ENCODE data around the gene XPNPEP2. TPM values are rescaled to one million over a fixed set of nuclear protein-coding genes. Genes with fewer than 3 reads are reported as not detected.
A peak's percentile ranks its signal among the peaks of the same experiment; 100 is the strongest.

Gene XPNPEP2
- polyA plus RNA-seq, 4 donors = 45.1 to 107 (median 56.7) TPM

- no peak for DNase-seq (ENCODE audit: low read depth in 4 of 4, low spot score in 3 of 4)
Observed at GRCh38 chrX:129791961-129792570, 53.3 kb downstream of the XPNPEP2 start.

GRCh38 chrX:129792586-129793291 is 54.0 kb downstream of the XPNPEP2 start:
- no peak for DNase-seq (ENCODE audit: low read depth in 4 of 4, low spot score in 3 of 4)

DNA sequence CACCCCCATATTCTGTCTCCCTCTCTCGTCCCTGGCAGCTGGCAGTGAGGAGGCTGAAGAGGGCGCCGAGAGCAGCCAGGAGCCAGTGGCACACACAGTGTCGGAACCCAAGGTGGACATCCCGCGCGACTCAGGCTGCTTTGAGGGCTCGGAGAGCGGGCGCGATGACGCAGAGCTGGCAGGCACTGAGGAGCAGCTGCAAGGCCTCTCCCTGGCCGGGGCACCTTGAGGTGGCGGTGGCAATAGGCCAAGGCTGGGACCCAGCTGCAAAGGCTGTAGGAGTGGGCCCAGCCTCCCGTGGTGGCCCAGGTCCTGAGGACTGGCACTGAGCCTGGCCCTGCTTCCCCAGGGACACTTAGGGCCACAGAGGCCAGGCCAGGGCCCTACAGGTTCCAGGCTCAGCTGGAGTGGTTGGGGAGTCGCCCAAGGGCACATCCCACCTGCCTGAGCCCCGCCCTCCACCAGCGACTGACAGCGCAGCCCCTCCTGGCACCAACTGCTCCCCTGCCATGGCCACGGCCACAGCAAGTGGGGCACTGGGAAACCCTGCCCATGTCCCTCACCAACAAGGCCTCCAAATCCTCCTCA is 54.9 kb downstream of the XPNPEP2 start:
- no peak for DNase-seq (ENCODE audit: low read depth in 4 of 4, low spot score in 3 of 4)

DNA sequence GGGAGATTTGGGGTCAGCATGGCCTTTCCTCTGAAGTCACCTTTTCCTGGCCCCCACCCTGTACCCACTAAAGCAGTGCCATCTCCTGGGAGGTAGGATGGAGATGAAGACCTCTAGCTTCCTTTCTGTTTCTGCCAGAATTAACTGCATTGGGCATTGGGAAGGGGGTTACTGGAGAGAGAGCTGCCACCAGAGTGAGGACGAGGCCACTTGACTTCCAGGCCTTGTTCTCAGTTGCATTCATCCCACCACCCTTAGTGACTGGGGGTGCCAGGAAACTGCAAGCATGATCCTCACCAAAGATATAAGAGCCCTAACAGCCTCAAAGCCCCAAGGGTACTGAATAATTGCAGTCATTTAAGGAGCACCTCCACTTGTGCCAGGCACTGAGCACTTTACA is 56.8 kb downstream of the XPNPEP2 start:
- DNase-seq (ENCODE audit: low read depth in 4 of 4, low spot score in 3 of 4) = no peak

DNA sequence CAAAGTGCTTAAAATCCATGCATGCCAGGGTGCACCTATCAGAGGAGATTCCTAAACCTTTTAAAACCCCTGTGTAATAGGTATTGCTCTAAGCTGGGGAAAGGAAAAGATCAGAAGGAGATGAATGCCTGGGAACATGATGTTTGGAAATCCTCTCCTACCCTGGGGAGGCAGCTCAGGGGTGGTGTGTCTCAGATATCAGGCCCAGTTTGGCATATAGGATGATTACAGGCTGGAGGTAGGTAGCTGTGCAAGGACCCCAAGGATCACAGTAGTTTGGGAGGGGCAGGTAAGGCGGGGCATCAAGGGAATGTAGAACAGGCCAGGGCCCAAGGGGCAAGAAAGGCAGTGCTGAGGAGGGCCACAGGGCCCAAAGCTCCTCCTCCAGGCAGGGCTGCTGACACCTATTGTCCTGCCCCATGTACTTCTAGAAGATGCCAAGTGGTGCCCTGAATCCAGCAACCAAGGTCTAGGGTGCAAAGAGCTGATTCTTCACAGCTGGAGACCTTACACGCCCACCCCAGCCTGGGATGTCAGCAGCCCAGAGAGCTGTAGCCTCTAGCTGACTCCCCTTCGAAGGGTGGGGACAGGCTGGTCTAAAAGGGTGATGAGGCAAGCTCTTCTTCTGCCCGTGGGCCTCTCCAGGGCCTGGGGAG is 58.6 kb downstream of the XPNPEP2 start:
- no peak for DNase-seq (ENCODE audit: low read depth in 4 of 4, low spot score in 3 of 4)

DNA sequence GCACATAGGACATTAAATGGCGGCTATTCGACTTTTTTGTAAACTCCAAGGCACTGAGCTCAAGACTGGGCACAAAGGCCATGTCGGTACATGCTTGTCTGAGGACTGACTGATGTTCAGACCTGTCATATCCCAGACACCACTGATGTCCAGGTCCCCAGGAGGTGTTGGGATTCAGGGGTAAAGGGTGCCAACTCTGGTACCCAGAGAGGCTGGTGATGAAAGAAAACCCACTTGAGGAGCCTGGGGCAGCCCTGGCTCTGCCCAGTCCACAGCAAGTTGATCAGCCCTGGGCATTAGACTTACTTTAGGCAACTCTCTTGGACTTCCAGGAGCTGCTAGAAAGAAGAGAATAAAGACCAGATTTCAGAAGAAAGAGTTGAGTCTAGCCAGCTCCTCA is 59.7 kb downstream of the XPNPEP2 start:
- no peak for DNase-seq (ENCODE audit: low read depth in 4 of 4, low spot score in 3 of 4)

DNA sequence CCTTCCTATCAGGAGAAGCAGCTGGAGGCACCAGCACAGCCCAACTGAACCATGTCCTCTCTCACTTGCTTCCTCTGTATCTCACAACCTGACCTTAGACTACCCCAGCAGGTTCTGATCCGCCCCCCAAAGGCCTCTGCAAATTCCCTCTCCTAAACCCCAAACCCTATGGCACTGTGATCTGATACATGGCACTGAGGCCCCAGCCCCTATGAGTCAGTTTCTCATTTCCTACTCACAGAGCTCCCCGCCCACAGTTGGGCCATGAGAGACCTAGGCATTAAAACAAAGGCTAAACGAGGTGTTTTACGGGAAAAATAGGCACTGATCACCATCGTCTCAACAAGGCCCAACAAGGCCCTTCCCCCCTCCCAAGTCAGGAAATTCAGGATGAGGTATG is 60.1 kb downstream of the XPNPEP2 start:
- DNase-seq (ENCODE audit: low read depth in 4 of 4, low spot score in 3 of 4) = no peak

- no peak for DNase-seq (ENCODE audit: low read depth in 4 of 4, low spot score in 3 of 4)
Observed at GRCh38 chrX:129800186-129800585, 61.4 kb downstream of the XPNPEP2 start.

GRCh38 chrX:129802863-129803262 is 64.1 kb downstream of the XPNPEP2 start:
- no peak for DNase-seq (ENCODE audit: low read depth in 4 of 4, low spot score in 3 of 4)

DNA sequence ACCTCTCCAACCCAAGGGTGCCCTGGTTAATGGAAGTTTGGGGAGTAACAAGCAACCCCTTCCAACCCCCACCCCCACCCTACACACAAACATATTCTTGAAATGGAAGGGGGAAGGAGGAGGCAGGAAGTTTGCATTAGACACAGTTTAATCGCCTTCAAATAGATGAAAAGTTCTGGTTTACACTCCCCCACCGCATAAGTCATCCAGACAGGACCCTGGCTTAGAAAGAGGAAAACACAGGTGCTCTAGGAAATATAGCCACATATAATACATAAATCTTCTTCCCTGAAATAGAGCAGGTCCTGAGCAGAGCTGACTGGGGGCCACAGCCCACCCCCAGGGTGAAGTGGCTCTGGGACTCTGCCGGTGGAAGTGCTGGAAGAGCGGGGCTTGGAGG is 66.0 kb downstream of the XPNPEP2 start:
- DNase-seq (ENCODE audit: low read depth in 4 of 4, low spot score in 3 of 4) = peak in 1 of 4 donors; percentile 18

DNA sequence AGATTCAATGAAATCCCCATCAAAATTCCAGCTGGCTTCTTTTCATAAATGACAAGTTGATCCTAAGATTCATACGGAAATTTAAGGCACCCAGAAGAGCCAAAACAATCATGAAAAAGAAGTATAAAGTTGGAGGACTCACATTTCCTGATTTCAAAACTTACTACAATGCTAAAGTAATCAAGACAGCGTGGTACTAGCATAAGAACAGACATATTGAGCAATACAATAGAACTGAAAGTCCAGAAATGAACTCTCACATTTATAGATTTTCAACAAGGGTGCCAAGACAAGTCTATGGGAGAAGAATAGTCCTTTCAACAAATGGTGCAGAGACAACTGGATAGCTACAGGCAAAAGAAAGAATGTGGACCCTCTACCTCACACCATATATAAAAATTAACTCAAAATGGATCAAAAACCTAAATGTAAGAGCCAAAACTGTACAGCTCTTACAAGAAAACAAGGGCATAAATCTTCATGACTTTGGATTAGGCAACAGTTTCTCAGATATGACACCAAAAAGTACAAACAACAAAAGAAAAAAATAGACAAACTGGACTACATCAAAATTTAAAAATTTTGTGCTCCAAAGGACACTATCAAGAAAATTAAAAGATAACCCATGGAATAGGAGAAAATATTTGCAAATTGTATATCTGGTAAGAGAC is 69.5 kb downstream of the XPNPEP2 start:
- no peak for DNase-seq (ENCODE audit: low read depth in 4 of 4, low spot score in 3 of 4)

GRCh38 chrX:129808829-129809796 is 70.3 kb downstream of the XPNPEP2 start:
- no peak for DNase-seq (ENCODE audit: low read depth in 4 of 4, low spot score in 3 of 4)

GRCh38 chrX:129813662-129814368 is 75.0 kb downstream of the XPNPEP2 start:
- no peak for DNase-seq (ENCODE audit: low read depth in 4 of 4, low spot score in 3 of 4)

GRCh38 chrX:129818123-129818522 is 79.3 kb downstream of the XPNPEP2 start:
- DNase-seq (ENCODE audit: low read depth in 4 of 4, low spot score in 3 of 4) = no peak

Other genes starting within 250 kb of the XPNPEP2 start
- gene SMARCA1, start 215.5 kb upstream of the XPNPEP2 start, polyA plus RNA-seq (ENCODE audit: insufficient read length in 4 of 4) = 100 to 1,000 TPM; 108 to 132 (median 127) TPM
- gene OCRL, start 198.7 kb upstream of the XPNPEP2 start, polyA plus RNA-seq (ENCODE audit: insufficient read length in 4 of 4) = 10 to 100 TPM; 27.3 to 32.1 (median 31.5) TPM
- 1 to 10 TPM; 5.7 to 8.5 (median 6.7) TPM for gene APLN, start 84.0 kb upstream of the XPNPEP2 start, polyA plus RNA-seq (ENCODE audit: insufficient read length in 4 of 4)
- gene SASH3, start 41.0 kb downstream of the XPNPEP2 start, polyA plus RNA-seq (ENCODE audit: insufficient read length in 4 of 4) = 1 to 10 TPM; 1.6 to 2.5 (median 2.0) TPM
- gene ZDHHC9, start 104.9 kb downstream of the XPNPEP2 start, polyA plus RNA-seq (ENCODE audit: insufficient read length in 4 of 4) = 10 to 100 TPM; 46.6 to 50.8 (median 49.3) TPM
- 10 to 100 TPM; 24.2 to 25.7 (median 25.2) TPM for gene UTP14A, start 167.2 kb downstream of the XPNPEP2 start, polyA plus RNA-seq (ENCODE audit: insufficient read length in 4 of 4)
- 10 to 100 TPM; 17.2 to 21.4 (median 18.0) TPM for gene BCORL1, start 243.7 kb downstream of the XPNPEP2 start, polyA plus RNA-seq (ENCODE audit: insufficient read length in 4 of 4)

Measured in right renal pelvis (tissue), 4 donors.